HG03354 (cell line): ENCODE results near the gene USF2.

Experiments
- ATAC-seq: cut with Tn5 transposase; IDR thresholded peaks from one replicate; pipeline ENCODE4 v1.9.1; 2021; ENCODE audit warnings: mild to moderate bottlenecking; ENCODE audit not compliant: unreplicated experiment, poor library complexity, severe bottlenecking

Gene USF2

GRCh38 chr19:35295792-35296462, 27.2 kb downstream of the USF2 start:
- ATAC-seq = no peak

GRCh38 chr19:35296644-35297514, 28.1 kb downstream of the USF2 start:
- ATAC-seq = no peak

- no peak for ATAC-seq
Measured at GRCh38 chr19:35297515-35297848, 28.7 kb downstream of the USF2 start.

GRCh38 chr19:35297922-35298321, 29.2 kb downstream of the USF2 start:
- ATAC-seq = no peak

GRCh38 chr19:35298561-35298972, 29.8 kb downstream of the USF2 start:
- no peak for ATAC-seq

GRCh38 chr19:35299523-35300338, 31.0 kb downstream of the USF2 start:
- ATAC-seq = no peak

GRCh38 chr19:35300339-35300649, 31.5 kb downstream of the USF2 start:
- ATAC-seq = no peak

- no peak for ATAC-seq
Measured at GRCh38 chr19:35301961-35302360, 33.2 kb downstream of the USF2 start.

GRCh38 chr19:35302446-35302845, 33.7 kb downstream of the USF2 start:
- no peak for ATAC-seq

GRCh38 chr19:35303357-35303915, 34.7 kb downstream of the USF2 start:
- no peak for ATAC-seq

GRCh38 chr19:35304036-35304435, 35.3 kb downstream of the USF2 start:
- ATAC-seq = no peak

GRCh38 chr19:35305181-35305580, 36.4 kb downstream of the USF2 start:
- ATAC-seq = no peak

GRCh38 chr19:35306473-35307246, 37.9 kb downstream of the USF2 start:
- ATAC-seq = no peak

GRCh38 chr19:35307931-35308330, 39.2 kb downstream of the USF2 start:
- no peak for ATAC-seq

- ATAC-seq = no peak
Measured at GRCh38 chr19:35308910-35309309, 40.1 kb downstream of the USF2 start.

GRCh38 chr19:35309481-35310279, 40.9 kb downstream of the USF2 start:
- no peak for ATAC-seq

GRCh38 chr19:35310331-35310730, 41.6 kb downstream of the USF2 start:
- no peak for ATAC-seq

GRCh38 chr19:35310811-35311465, 42.2 kb downstream of the USF2 start:
- ATAC-seq = no peak
